CD4-positive, alpha-beta T cell treated with Interferon alpha-2 for 1 hour (primary cell): ENCODE results near the gene ATP11A.
"Not testable (repeated sequence)": the region's sequence is repeated elsewhere in the genome, so short reads cannot be mapped to it uniquely, and the experiment has no call there.

Source experiments
- DNase-seq, 2 donors: peaks; one replicate each; pipeline ENCODE4 v3.0.0-alpha.2; 2020 to 2022

Gene ATP11A

DNA sequence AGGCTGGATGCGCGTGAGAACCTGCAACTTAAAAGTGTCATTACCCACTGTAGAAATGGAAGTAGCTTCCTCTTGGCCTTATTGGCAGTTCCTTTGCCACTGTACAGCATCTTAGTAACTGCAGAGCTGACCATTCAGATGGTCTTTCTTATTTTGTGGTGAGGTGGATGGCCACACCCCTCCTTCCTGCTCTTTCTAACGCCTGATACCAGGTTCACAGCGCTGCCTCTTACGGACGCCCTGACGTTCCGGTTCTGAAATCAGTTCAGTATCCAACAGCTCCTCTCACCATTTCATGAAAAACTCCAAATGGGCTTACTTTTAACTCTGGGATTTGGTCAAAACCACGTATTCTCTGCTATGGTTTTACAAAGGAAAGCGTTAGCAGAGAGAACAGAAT, 134.6 kb downstream of the ATP11A start:
- no peak for DNase-seq

DNA sequence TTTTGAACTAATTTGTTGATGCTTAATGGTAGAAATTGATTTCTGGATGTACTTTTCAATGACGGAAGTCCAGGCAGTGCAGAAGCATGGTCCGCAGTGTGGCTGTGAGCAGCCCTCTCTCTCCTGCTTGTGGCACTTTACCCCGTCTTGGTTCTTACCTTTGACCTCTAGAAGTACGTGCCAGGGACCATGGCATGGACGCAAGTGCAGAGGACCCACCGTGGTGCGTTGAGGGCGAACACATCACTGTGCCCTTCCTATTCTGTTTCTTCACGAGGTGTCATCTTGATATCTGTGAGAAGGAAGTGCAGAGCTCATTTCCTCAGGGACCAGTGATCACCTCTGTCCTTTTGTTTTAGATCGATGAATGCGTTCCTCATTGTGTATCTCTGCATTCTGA, 135.2 kb downstream of the ATP11A start:
- DNase-seq: no peak

DNA sequence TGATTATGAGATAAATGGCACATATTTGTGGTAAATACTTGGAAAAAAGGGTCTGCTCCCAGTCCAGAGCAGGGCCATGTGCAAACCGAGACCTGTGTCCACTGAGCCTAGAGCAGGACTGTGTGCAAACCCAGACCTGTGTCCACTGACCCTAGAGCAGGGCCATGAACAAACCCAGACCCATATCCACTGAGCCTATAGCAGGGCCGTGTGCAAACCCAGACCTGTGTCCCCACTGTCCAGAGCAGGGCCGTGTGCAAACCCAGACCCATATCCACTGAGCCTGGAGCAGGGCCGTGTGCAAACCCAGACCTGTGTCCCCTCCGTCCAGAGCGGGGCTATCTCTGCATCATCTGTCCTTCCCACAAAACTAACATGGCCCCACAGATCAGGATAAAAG, 136.0 kb downstream of the ATP11A start:
- no peak for DNase-seq

DNA sequence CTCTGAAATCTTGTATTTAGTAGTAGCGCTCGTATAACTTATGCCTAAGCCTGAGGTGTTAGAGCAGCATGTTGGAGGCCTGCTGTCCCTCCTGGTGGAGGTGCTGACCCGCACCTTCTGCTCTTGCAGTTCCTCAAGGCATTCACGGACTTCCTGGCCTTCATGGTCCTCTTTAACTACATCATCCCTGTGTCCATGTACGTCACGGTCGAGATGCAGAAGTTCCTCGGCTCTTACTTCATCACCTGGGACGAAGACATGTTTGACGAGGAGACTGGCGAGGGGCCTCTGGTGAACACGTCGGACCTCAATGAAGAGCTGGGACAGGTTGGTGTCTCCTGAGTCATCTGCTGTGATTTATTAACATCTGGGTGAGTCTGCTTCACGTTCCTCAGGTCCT, 136.7 kb downstream of the ATP11A start:
- no peak for DNase-seq

DNA sequence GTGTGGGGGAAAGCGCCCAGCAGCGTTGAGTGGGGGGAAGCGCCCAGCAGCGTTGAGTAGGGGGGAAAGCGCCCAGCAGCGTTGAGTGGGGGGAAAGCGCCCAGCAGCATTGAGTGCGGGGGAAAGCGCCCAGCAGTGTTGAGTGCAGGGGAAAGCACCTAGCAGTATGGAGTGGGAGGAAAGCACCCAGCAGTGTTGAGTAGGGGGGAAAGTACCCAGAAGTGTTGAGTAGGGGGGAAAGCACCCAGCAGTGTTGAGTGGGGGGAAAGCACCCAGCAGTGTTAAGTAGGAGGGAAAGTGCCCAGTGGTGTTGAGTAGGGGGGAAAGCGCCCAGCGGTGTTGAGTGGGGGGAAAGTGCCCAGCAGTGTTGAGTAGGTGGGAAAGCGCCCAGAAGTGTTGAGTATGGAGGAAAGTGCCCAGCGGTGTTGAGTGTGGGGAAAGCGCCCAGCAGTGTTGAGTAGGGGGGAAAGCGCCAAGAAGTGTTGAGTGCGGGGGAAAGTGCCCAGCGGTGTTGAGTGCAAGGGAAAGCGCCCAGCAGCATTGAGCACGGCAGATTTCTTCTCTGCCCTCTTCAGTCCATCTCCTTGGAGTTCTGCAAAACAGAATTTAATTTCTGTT, 138.4 kb downstream of the ATP11A start:
- DNase-seq: no peak

DNA sequence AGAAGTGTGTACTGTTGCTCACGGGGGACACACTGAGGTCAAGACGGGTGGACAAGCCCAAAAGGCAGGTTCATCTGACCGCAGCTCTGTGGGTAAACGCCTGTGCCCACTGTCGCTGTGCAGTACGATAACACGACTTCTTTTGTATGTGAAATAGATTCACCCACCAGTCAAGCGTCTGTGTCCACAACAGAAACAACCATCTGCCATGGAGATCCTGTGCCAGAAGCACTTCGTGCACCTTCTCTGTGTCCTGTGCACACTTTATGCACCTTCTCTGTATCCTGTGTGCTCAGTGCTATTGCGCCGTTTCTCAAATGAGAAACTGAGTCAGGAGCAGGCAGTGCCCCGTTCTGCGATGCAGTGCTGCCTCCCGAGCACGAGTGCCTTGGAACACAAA, 138.9 kb downstream of the ATP11A start:
- DNase-seq: no peak

DNA sequence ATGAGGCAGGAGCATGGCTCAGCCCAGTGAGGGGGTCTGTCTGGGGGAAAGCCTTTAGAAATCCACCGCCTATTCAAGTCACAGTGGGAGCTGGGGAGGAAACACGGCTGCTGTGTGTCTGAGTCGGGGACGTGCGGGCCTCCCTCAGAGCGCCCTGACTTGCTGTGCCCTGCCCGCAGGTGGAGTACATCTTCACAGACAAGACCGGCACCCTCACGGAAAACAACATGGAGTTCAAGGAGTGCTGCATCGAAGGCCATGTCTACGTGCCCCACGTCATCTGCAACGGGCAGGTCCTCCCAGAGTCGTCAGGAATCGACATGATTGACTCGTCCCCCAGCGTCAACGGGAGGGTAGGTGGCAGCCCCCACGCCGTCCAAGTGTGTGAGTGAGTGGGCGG, 141.4 kb downstream of the ATP11A start:
- no peak for DNase-seq

DNA sequence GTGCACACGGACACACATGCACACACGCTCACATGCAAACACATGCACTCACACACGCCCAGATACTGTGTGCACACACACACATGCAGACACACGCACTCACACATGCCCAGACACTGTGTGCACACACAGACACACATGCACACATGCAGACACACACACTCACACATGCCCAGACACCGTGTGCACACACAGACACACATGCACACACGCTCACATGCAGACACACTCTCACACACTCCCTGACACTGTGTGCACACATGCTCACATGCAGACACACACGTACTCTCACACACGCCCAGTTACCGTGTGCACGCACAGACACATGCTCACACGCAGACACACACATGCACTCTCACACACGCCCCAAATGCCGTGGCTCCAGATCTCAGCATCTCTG, 142.0 kb downstream of the ATP11A start:
- DNase-seq: no peak

DNA sequence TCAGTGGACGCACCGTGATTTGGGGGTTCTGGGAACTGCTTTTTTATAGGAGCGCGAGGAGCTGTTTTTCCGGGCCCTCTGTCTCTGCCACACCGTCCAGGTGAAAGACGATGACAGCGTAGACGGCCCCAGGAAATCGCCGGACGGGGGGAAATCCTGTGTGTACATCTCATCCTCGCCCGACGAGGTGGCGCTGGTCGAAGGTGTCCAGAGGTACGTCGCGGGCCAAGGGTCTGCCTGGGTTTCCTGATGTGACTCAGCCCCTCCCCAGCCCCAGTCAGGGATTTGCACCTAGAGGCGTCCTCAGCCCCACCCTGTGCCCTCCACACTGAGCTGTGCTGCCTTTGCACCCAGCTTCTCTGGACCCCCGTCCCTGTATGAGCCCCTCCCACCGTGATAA, 143.0 kb downstream of the ATP11A start:
- DNase-seq: no peak

DNA sequence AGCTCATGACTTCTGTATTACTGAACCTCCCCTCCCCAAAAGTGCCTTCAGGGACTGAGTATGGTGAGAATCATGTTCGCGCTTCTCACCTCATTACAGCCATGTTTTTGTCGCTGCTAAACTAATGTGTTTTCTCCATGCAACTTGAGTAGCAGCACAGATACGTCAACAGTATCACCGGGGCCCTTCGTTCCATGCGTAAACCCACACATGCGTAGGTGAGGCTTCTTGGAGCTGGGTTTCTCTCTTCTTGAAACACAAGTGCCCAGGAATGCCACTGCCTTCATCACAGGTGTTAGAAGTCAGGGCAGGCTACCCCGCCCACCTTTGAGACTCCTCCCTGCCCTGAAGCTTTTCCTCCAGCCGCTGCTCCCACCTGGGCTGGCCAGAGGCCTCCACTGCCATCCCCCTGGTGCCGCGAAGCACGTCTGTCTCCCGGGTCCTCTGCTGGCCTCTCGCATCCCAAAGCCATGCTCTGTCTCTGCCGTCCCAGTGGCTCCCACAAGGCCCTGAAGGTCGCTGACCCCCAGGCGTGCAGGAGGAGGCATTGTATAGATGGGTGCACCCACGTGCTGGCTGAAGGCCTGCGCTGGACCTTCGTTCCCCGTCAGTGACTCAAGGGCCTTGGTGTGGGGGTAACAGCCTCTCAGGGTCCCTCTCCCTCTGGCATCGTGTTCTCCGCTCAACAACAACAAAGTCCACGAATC, 143.9 kb downstream of the ATP11A start:
- DNase-seq: no peak

DNA sequence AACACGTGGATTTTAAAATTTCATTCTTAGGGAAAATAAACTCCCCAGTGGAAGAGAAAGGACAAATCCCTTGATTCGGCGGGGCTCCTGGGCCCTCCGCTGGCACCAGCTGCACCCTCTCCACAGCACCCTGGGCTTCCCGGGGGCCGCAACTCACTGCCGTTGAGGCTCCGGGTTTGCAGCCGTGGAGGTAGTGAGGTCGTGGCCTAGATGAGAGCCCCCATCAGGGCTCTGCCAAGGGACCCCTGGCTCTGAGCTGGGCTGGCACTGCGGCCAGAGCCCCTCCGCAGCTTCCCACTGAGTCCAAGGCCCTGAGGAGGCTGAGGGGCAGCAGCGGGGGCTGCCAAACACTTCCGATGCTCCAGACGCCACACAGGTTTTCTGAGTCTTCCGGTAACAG, 145.5 kb downstream of the ATP11A start:
- DNase-seq: no peak

DNA sequence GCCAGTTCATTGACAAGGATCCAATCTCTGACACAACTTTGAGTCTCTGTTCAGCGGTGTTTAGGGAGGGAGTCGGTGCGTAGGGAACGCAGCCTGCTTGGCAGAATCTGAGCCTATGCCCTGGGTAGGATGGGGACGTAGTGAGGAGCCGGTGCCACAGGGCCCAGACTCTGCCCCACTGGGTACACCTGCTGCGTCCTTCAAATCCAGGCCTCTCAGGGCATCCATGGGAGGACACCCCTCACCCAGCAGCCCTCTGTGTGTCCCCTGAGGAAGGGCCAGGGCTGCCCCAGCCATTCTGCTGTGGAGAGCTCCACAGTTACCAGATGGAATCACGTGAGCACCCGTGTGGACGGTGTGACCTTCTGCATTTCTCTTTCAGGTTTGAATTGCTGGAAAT, 146.0 kb downstream of the ATP11A start:
- no peak for DNase-seq

DNA sequence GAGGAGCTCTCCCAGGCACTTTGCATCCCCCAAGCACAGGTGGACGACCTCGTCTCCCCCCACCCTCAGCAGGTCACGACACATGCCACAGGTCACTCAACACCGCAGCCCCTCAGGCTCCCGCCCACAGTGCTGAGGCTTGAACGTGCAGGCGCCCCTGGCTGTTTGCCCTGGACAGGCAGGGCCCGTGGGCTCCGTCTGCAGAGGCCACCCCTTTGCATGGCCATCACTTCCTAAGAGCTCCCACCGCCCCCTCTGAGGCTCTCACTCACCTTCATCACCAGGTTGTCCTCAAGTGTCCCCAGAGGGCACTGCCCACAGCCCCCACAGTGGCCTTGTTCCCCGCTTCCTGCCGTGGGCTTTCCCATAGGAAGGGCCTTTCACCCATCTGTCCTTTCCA, 147.1 kb downstream of the ATP11A start:
- DNase-seq: no peak

DNA sequence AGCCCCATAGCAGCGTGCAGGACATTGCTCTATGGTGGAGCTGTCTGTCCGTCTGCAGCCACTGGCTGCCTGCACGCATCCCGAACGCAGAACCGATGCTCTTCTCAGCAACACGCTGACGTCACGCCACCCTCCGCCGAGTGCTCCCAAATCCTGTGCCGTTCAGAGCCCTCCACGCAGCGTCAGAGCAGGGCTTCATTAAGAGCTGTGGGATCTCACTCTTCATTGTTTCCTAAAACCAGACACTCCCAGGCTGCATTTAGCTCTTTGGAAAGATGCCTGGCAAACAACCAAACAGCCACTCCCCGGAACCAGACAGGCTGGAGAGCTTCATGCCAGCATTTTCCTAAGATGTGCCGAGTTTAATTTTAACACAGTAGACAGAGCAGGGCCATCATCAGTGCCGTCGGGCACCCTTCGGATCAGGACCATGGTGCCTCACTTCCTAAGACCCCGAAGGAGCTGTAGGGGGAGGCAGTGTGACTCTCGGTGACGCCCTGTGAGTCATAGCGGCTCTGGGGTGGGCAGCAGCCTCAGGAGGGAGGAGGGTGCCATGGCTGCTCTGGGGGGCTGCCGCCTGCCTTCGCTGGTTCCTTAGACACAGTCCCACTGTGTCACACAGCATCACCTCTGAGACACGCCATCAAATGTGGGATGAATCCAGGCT, 147.7 kb downstream of the ATP11A start:
- DNase-seq: no peak

DNA sequence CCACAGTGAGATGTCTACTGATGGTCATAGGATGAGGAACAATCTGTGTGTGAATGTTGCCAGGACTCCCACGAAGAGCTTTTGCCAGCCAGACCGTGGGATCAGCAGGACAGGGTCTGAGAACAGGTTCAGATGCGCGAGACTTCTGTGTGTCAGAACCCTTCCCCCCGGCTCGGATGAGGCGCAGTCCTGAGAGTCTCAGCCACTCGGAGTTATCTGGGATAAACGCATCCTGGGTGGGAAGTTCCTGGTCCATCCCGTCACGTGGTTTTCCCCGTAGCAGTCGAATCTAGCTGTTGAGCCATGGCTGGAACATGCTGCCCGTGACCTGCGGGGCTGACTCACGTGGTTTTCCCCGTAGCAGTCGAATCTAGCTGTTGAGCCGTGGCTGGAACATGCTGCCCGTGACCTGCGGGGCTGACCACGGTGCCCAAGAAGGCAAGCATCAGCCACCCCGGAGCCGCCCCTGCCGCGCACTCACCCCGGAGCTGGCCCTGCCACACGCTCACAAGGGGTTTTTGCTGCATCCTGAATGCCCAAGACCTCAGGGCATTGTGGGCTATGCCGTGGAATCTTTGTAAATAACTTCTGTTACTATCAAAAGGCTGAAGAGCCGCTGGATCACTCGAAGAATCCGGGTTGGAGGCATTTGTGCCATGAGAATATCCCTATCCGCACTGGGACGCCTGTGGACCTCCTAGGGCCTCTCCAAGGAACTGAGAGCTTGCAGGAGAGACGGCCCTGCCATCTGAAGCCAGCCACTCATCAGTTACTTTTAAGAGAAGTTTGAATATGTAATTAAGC, 148.4 kb downstream of the ATP11A start:
- no peak for DNase-seq

DNA sequence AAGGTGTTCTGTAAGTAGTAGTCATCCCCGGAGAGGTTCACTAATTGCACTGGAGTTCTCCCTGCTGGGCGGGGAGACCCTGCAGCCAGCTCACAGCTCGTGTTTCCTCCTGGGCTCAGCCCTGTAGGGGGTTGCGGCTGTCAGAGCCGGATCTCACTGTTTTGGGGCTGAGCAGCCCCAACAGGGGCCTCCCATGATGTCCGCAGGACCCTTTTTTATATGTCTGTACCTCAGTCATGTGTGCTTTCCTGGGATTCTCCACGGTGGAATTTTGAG, 148.9 kb downstream of the ATP11A start:
- no peak for DNase-seq

DNA sequence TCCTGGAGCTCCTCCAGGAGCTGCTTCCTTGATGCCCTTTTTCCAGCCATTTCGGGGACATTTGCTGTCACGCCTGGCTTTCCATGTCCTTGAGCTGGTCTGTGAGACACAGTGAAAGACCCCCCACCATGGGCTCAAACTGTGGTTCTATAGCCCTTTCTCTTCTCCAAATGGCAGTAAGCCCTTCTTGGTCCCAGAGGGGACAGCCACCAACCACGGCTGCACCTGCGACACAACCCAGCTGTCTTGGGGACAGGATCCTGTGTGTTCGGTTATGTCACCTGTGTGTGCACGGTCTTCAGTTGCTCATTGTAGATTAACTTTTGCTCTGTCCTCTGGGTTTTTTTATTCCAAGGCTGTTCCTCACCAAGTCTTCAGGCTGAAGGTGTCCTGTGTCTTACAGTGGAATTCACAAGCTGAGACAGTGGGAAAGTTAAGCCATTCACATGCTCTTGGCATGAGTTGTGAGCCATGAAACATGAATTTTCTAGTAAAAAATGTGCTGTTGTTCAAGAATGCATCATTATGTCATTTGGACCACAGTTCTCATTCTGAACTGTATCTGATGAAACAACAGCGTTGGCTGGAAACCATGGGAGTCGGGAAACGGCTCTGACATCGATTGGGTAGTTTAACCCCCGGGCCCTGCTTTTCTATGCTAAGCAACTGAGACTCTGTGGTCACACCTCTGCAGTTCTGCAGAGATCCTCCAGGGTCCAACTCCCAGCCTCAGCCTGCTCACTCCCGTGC, 149.7 kb downstream of the ATP11A start:
- DNase-seq: no peak

DNA sequence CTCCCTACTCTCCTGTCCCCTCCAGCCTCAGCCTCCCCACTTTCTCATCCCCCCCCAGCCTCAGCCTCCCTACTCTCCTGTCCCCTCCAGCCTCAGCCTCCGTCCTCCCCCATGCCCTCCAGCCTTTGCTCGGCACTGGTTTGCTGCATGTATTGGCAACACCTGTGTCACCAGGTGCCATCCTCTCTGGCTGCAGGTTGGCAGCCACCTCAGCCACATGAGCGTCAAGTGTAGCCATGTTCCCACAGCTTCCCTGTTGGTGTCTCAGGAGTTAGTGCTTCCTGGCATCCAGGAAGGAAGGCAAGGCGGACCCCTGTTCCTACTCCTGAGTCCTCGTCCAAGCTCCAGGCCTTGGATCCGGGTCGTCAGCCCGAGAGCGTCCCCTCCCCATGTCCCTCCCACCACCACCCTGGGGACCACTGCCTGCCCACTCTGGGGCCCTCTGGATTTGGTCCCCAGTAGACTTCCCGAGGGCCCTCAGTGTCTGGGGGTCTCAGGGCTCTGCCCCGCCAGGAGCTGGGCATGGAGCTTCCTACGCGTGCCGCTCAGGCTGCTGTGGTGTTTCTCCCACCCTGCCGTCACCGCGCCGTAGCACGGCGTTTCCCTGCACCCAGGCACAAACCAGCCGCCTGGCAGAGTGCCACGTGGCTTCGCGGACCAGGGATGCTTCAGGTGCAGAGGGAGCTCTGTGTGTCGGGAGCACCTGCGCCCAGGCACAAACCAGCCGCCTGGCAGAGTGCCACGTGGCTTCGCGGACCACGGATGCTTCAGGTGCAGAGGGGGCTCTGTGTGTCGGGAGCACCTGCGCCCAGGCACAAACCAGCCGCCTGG, 150.8 kb downstream of the ATP11A start:
- no peak for DNase-seq

DNA sequence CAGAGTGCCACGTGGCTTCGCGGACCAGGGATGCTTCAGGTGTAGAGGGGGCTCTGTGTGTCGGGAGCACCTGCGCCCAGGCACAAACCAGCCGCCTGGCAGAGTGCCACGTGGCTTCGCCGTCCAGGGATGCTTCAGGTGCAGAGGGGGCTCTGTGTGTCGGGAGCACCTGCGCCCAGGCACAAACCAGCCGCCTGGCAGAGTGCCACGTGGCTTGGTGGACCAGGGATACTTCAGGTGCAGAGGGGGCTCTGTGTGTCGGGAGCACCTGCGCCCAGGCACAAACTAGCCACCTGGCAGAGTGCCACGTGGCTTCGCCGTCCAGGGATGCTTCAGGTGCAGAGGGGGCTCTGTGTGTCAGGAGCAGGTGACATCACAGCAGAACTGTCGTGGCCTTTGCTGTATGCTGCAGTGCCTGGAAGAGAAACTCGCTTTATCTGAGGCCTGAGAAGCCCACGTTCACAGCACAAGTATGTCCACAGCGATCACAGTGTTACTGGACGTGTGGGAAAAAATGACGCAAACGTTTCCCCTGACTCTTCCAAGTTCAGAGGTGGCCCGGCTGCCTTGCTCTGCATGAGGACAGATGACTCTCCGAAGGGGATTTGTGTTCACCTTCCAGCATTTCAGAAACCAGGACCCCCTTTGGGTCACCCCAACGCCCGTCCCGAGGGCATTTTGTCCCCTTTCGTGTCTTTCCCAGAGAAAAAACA, 151.6 kb downstream of the ATP11A start:
- not testable (repeated sequence) for DNase-seq

DNA sequence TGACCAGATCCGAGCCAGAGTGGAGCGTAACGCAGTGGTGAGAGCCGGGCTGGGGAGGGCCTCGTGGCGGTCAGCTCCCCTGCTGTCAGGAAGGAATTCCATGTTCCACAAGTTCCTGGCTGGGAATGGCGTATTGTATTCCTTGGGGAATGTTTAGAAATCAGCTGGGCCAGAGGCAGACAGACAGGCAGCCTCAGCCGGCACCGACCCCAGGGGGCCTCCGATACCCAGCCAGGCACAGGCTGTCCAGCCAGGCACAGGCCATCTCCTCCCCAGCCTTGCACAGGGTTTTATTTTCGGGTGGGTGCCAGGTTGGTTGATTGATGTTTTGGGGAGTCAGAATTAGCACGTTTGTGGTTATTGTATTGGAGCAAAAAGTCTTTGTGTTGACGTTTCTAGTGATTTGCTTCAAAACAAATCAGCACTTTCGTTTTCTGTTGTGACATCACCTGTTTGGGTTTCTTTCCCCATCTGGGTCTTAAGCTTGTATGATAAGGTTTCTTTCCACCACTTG, 152.6 kb downstream of the ATP11A start:
- DNase-seq: no peak

DNA sequence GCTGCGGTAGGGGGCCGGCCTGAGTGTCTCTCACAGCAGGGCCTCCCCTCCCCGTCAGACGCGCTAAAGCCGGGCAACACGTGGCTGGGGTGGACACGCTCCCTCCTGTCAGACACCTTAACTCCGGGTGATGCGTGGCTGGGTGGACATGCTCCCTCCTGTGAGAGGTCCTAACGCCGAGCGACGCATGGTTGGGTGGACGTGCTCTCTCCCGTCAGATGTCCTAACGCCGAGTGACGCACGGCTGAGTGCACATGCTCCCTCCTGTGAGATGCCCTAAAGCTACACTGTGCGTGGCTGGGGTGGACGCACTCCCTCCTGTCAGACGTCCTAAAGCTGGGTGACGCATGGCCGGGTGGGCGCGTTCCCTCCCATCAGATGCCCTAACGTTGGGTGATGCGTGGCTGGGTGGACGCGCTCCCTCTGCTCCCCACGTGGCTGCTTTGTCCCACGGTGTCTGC, 153.1 kb downstream of the ATP11A start:
- DNase-seq: no peak
